K562 (cell line): Measurements from ENCODE around the gene BHLHE40.

Experiments used
- CEBPG ChIP-seq, 3 experiments: fragments of 200-800 bp in 1 of 3; sonication (Bioruptor generic) in 1 of 3; sonication (generic) in 1 of 3; formaldehyde crosslinking in 1 of 3; IDR thresholded peaks in 2 of 3; conservative IDR thresholded peaks in 1 of 3; 2 replicates each; pipeline versions ENCODE4 v1.6.1 to v1.8.0; 2016 to 2022; ENCODE audit warnings: missing compliant biosample characterization in 2 of 3, missing genetic modification characterization in 2 of 3, mild to moderate bottlenecking in 1 of 3, missing genetic modification reagents in 1 of 3
- CTCF ChIP-seq, 3 experiments: IDR thresholded peaks in 2 of 3; conservative IDR thresholded peaks in 1 of 3; 2 replicates each; pipeline ENCODE4 v1.5.1; 2011 to 2012; ENCODE audit warnings: low read length in 3 of 3, mild to moderate bottlenecking in 3 of 3, control low read depth in 2 of 3, improper control_type of control experiment in 1 of 3, inconsistent platforms in 1 of 3, low read depth in 1 of 3, mixed read lengths in 1 of 3, moderate library complexity in 1 of 3; ENCODE audit not compliant: insufficient read depth in 2 of 3
- E2F4 ChIP-seq: sonication (generic); formaldehyde crosslinking; IDR thresholded peaks from 2 replicates; pipeline ENCODE4 v1.8.0; 2022; ENCODE audit warnings: mild to moderate bottlenecking, low read depth, missing genetic modification reagents
- EZH2 ChIP-seq: IDR thresholded peaks from 2 replicates; pipeline ENCODE4 v1.6.1; 2012; ENCODE audit warnings: low read depth, mild to moderate bottlenecking, inconsistent platforms, low read length, borderline replicate concordance
- PML ChIP-seq: IDR thresholded peaks from 2 replicates; pipeline ENCODE4 v1.6.1; 2012; ENCODE audit warnings: low read length, inconsistent platforms
- POLR2A ChIP-seq: fragments of 450-650 bp; conservative IDR thresholded peaks from 2 replicates; pipeline ENCODE4 v1.6.1; 2016
- RFX5 ChIP-seq: IDR thresholded peaks from 2 replicates; pipeline ENCODE4 v1.6.1; 2011; ENCODE audit warnings: low read depth, mild to moderate bottlenecking, improper control_type of control experiment, low read length
- ZZZ3 ChIP-seq: fragments of 450-650 bp; IDR thresholded peaks from 2 replicates; pipeline ENCODE4 v1.6.1; 2016; ENCODE audit warnings: antibody characterized with exemption, mild to moderate bottlenecking, moderate library complexity
- TF ChIP-seq, protein P1 (sequence below), 2 experiments: fragments of 450-650 bp in 1 of 2; sonication (generic) in 1 of 2; formaldehyde crosslinking in 1 of 2; IDR thresholded peaks; 2 replicates each; pipeline versions ENCODE4 v1.7.1 to v1.9.0; 2016 to 2022; ENCODE audit warnings: inconsistent platforms in 1 of 2, mild to moderate bottlenecking in 1 of 2, missing genetic modification reagents in 1 of 2
- TF ChIP-seq, protein P2 (sequence below): fragments of 450-650 bp; formaldehyde crosslinking; IDR thresholded peaks from 2 replicates; pipeline ENCODE4 v1.4.0; 2020; ENCODE audit warnings: mild to moderate bottlenecking, mixed read lengths

DNA sequence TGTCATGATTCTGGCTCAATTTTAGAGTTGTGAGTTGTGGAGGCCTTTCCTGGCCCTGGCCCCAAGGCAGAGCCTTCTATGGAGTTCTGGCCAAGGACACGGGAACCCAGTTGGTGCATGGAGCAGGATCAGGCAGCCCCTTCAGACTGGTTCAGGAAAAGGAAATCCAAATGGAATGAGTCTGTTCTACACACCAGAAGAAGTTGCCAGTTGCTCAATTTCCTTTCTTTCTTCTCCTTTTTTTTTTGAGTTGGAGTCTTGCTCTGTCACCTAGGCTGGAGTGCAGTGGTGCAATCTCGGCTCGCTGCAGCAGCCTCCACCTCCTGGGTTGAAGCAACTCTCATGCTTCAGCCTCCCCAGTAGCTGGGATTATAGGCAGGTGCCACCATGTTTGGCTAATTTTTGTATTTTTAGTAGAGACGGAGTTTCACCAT lies 28.9 kb upstream of the BHLHE40 start:
- TF ChIP-seq, protein P1, sequence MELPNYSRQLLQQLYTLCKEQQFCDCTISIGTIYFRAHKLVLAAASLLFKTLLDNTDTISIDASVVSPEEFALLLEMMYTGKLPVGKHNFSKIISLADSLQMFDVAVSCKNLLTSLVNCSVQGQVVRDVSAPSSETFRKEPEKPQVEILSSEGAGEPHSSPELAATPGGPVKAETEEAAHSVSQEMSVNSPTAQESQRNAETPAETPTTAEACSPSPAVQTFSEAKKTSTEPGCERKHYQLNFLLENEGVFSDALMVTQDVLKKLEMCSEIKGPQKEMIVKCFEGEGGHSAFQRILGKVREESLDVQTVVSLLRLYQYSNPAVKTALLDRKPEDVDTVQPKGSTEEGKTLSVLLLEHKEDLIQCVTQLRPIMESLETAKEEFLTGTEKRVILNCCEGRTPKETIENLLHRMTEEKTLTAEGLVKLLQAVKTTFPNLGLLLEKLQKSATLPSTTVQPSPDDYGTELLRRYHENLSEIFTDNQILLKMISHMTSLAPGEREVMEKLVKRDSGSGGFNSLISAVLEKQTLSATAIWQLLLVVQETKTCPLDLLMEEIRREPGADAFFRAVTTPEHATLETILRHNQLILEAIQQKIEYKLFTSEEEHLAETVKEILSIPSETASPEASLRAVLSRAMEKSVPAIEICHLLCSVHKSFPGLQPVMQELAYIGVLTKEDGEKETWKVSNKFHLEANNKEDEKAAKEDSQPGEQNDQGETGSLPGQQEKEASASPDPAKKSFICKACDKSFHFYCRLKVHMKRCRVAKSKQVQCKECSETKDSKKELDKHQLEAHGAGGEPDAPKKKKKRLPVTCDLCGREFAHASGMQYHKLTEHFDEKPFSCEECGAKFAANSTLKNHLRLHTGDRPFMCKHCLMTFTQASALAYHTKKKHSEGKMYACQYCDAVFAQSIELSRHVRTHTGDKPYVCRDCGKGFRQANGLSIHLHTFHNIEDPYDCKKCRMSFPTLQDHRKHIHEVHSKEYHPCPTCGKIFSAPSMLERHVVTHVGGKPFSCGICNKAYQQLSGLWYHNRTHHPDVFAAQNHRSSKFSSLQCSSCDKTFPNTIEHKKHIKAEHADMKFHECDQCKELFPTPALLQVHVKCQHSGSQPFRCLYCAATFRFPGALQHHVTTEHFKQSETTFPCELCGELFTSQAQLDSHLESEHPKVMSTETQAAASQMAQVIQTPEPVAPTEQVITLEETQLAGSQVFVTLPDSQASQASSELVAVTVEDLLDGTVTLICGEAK (IDR thresholded peaks at IDR 0.05): no peak
- TF ChIP-seq, protein P1 (CRISPR knock-in tag; IDR thresholded peaks at IDR 0.05): no peak
- TF ChIP-seq POLR2A (no peak), CEBPG (CRISPR knock-in tag; IDR thresholded peaks at IDR 0.05) (no peak), CEBPG (tag; conservative IDR thresholded peaks at IDR 0.05 in 1 of 2, IDR thresholded peaks at IDR 0.05 in 1 of 2) (no peak), E2F4 (CRISPR knock-in tag) (no peak), CTCF (IDR thresholded peaks at IDR 0.05 in 2 of 3, conservative IDR thresholded peaks at IDR 0.05 in 1 of 3; ENCODE audit: insufficient read depth in 2 of 3, low read depth in 1 of 3, low read length in 3 of 3) (no peak), PML (no peak), ZZZ3 (no peak), EZH2 (no peak), RFX5 (no peak)
- TF ChIP-seq, protein P2, sequence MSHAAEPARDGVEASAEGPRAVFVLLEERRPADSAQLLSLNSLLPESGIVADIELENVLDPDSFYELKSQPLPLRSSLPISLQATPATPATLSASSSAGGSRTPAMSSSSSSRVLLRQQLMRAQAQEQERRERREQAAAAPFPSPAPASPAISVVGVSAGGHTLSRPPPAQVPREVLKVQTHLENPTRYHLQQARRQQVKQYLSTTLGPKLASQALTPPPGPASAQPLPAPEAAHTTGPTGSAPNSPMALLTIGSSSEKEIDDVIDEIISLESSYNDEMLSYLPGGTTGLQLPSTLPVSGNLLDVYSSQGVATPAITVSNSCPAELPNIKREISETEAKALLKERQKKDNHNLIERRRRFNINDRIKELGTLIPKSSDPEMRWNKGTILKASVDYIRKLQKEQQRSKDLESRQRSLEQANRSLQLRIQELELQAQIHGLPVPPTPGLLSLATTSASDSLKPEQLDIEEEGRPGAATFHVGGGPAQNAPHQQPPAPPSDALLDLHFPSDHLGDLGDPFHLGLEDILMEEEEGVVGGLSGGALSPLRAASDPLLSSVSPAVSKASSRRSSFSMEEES (CRISPR knock-in tag): no peak
